ENCODE measurements around the gene LRRFIP1. TPM values are rescaled to one million over a fixed set of nuclear protein-coding genes. Genes with fewer than 3 reads are reported as not detected.

LRRFIP1 gene
- total RNA-seq, 4 donors from 2014 or later: 98.5 to 147 (median 122) TPM

- H3K27ac ChIP-seq: no peak overlapping the region
- no peaks in the 10 kb centered on the region for H3K4me1 ChIP-seq
- no peak for DNase-seq
- intact Hi-C loops (cut with DNase I; ENCODE audit: low total_unique reads) (no loop called here), in situ Hi-C loops (cut with MboI; ENCODE audit: low pct_ligation_motif_present in 1 of 4, low pct_unique_long_range_greater_than_20kb in 1 of 4, low sequenced_read_pairs in 3 of 4) (no loop called here)
- no peak overlapping the region for H3K4me3 ChIP-seq
- TF ChIP-seq EP300 (IDR thresholded peaks at IDR 0.05; ENCODE audit: low read depth) (no peak), POLR2A (IDR thresholded peaks at IDR 0.05) (no peak)
- no peaks in the 10 kb centered on the region for H3K36me3 ChIP-seq
- WGBS, 2 donors (ENCODE audit: low coverage in 1 of 2): 95% methylated on average over 7 of the region's 7 CpGs; no CpG with 5 or more reads in 1 of the 2 donors
- H3K9me3 ChIP-seq: no peaks in the 10 kb centered on the region
- H3K27me3 ChIP-seq: no peaks in the 10 kb centered on the region
Measured at GRCh38 chr2:237650455-237650850, 23.1 kb downstream of the LRRFIP1 start.

GRCh38 chr2:237651761-237652160, 24.4 kb downstream of the LRRFIP1 start:
- 88 to 96% methylated on average over 4 to 10 of the region's 10 CpGs for WGBS, 2 donors (ENCODE audit: low coverage in 1 of 2)

GRCh38 chr2:237652181-237652580, 24.8 kb downstream of the LRRFIP1 start:
- no peak for TF ChIP-seq EP300 (IDR thresholded peaks at IDR 0.05; ENCODE audit: low read depth)
- no peak for TF ChIP-seq POLR2AphosphoS5 (IDR thresholded peaks at IDR 0.05)
- TF ChIP-seq CTCF (IDR thresholded peaks at IDR 0.05): no peak
- no peak for TF ChIP-seq POLR2A (IDR thresholded peaks at IDR 0.05)
- Histone ChIP-seq H3K27me3 (no peaks in the 10 kb centered on the region), H3K36me3 (no peaks in the 10 kb centered on the region), H3K4me1 (no peaks in the 10 kb centered on the region), H3K4me3 (no peak overlapping the region), H3K9me3 (no peaks in the 10 kb centered on the region), H3K27ac (no peak overlapping the region)
- 96 to 100% methylated on average over 3 of the region's 3 CpGs for WGBS, 2 donors (ENCODE audit: low coverage in 1 of 2)
- DNase-seq: no peak
- intact Hi-C loops (cut with DNase I; ENCODE audit: low total_unique reads) (no loop called here), in situ Hi-C loops (cut with MboI; ENCODE audit: low pct_ligation_motif_present in 1 of 4, low pct_unique_long_range_greater_than_20kb in 1 of 4, low sequenced_read_pairs in 3 of 4) (no loop called here)

More at GRCh38 chr2:237651761-237652160, 24.4 kb downstream of the LRRFIP1 start:
- Histone ChIP-seq H3K27me3 (no peaks in the 10 kb centered on the region), H3K9me3 (no peaks in the 10 kb centered on the region), H3K36me3 (no peaks in the 10 kb centered on the region), H3K27ac (no peak overlapping the region), H3K4me1 (no peaks in the 10 kb centered on the region), H3K4me3 (no peak overlapping the region)
- intact Hi-C loops (cut with DNase I; ENCODE audit: low total_unique reads) (no loop called here), in situ Hi-C loops (cut with MboI; ENCODE audit: low pct_ligation_motif_present in 1 of 4, low pct_unique_long_range_greater_than_20kb in 1 of 4, low sequenced_read_pairs in 3 of 4) (no loop called here)
- TF ChIP-seq CTCF (IDR thresholded peaks at IDR 0.05) (no peak), POLR2AphosphoS5 (IDR thresholded peaks at IDR 0.05) (no peak), EP300 (IDR thresholded peaks at IDR 0.05; ENCODE audit: low read depth) (no peak), POLR2A (IDR thresholded peaks at IDR 0.05) (no peak)
- no peak for DNase-seq

DNA sequence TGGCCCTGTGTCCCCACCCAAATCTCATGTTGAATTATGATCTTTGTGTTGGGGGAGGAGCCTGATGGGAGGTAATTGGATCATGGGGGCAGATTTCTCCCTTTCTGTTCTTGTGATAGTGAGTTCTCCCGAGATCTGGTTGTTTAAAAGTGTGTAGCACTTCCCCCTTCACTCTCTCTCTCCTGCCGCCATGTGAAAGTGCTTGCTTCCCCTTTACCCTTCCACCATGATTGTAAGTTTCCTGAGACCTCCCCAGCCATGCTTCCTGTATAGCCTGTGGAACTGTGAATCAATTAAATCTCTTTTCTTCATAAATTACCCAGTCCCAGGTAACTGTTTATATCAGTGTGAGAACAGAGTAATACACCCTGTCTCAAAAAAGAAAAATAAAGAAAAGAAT, 25.5 kb downstream of the LRRFIP1 start:
- in situ Hi-C loops (cut with MboI; ENCODE audit: low pct_ligation_motif_present in 1 of 4, low pct_unique_long_range_greater_than_20kb in 1 of 4, low sequenced_read_pairs in 3 of 4): no loop called here
- TF ChIP-seq CTCF (IDR thresholded peaks at IDR 0.05) (no peak), EP300 (IDR thresholded peaks at IDR 0.05; ENCODE audit: low read depth) (no peak), POLR2A (IDR thresholded peaks at IDR 0.05) (no peak), POLR2AphosphoS5 (IDR thresholded peaks at IDR 0.05) (no peak)
- no peak for DNase-seq
- no peak overlapping the region for H3K4me3 ChIP-seq
- no peaks in the 10 kb centered on the region for H3K9me3 ChIP-seq
- H3K27ac ChIP-seq: no peak overlapping the region
- no peaks in the 10 kb centered on the region for H3K27me3 ChIP-seq
- WGBS, 2 donors (ENCODE audit: low coverage in 1 of 2): 69 to 78% methylated on average over 2 of the region's 2 CpGs
- intact Hi-C loops (cut with DNase I; ENCODE audit: low total_unique reads): no loop called here
- no peaks in the 10 kb centered on the region for H3K36me3 ChIP-seq
- no peaks in the 10 kb centered on the region for H3K4me1 ChIP-seq
